RKO (cell line): ENCODE measurements around the gene SPPL2B.

ENCODE experiments used
- DNase-seq: peaks from one replicate; pipeline ENCODE4 v3.0.0-alpha.2; 2016; ENCODE audit warnings: low spot score

Gene SPPL2B

DNA sequence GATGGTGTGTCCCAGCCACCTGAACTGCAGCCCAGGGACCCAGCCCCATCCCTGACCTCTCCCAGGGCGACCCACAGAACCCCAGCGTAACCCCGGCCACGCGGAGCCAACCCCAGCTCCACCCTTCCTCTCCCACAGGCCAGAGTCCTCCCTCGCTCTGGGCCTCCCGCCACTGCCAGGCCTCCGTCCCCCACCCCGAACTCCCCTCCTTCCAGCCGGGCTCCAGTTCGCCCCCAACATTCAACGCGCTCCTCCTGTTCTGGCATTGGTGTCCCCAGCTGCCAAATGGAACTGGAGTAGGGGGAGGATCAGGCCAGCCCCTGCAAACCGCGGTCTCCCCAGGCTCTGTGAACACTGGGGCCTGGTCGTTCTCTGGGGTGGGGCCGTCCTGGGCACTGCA, 28.0 kb upstream of the SPPL2B start:
- DNase-seq: no peak

DNA sequence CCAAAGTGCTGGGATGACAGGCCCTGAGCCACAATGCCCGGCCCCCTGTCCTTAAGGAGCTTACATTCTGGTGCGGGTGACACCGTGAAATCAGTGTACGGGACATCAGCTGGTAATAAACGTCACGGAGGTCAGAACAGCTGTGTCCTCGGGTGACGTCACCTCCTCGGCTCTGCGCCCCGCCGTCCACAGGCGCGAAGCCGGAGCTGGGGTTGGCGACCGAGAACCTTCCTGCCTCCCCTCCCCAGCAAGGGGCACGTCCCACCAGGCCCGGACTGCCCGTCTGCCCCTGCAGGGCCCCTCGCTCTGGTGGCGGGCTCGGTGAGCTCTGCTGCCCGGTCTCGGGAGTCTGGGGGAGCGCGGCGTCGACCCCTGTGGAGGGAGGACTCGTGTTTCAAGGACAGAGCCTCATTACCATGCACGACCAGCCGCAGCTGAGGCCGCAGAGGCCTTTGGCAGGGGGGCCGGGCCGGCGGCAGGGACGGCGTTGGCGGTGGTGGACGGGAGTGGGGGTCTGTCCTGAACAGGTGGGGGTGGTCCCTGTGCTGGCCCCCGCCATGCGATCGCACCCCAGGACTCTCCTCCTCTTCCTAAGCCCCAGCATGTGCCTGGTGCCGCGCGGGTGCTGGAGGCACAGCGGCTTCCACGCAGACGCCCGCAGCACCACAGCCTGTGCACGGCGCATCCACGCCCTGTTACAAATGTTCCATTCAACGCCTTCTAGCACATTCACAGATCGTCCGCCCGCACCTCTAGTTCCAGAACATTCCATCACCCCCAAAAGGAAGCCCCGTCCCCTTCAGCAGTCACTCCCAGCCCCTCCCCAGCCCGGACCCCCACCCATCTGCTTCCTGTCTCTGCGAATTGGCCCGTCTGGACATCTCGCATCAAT, 25.9 kb upstream of the SPPL2B start:
- no peak for DNase-seq

DNA sequence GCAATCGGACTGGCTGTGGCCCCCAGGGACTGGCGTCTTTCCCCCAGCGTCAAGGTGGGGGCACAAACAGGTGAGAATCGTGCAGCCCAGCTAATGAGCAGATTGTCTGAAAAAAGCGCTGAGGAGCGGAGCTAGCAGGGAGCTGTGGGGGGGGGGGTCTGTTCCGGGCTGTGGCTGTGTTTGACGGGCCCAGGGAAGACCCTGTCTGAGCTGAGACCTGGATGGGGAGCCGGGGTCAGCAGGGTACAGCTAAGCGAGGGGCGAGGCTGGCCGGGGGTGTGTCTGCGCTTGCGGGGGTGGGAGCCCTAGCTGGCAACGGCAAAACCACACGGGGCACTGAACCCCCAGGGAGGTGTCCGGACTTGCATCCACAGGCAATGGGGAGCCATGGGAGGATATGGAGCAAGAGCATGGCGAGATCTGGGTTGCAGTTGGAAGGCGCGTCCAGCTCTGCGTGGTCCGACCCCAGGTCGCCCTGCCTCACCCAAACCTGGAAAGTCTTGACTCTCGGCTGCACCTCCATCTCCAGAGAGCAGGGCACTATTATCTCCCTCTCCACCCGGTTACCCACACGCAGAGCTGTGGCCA, 25.2 kb upstream of the SPPL2B start:
- no peak for DNase-seq

DNA sequence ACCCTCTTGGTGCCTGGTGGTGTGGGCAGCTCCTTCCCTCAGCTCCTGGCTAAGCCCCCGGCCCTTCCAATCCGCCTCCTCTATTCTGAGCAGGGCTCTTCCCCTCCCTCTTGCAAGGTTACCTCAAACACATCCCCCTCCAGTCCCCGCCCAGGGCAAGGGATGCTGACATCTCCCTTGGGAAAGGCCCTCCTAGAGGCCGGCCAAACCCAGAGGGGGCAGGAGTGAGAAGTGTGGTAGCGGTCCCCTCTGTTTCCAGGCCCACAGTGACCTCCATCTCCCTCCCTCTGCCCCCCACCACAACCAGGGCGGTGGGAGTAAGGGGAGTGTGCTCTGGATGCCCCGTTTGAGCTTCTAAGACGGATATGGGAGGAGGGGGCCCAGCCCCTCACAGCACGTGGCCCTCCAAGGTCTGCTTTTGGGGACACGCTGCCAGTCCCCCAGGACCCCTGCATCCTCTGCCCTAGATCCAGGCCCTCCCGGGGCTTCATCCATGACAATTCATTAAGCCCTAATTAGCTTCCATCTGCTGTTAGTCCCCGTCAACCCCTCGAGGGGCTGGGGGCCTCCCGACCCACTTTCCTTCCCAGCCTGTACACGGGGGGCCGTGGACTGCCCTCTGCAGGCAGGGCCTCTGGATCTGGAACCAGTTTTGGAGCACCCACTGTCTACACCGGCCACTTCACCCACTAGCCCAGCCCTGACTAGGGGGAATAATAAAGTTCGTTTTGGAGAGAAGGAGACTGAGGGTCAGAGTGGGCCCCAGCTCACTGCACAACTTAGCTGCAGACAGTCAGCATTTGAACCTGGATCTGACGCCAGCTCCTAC, 22.8 kb upstream of the SPPL2B start:
- DNase-seq: no peak

DNA sequence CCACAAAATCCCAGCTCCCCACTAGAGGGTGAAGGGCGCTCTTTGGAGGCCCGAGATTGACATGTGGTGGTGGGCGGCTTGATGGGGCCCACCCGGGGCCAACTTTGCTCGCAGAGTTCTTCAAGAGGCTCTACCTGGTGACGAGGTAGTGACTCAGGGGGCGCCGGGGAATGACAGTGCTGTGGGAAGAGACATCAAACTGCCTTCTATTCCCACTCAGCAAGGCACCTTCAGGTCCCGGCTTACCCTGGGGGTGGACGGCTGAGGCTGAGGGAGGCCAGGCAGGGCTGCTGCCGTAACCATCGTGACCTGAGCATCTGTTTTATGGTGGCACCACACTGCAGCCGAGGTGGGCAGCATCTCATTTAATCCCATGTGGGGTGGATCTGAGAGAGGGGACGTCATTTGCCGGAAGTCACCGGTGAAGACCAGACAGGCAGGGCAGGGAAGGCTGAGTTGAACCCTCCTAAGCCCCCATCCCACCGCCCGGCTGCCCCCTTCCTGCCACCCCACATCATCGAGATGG, 22.1 kb upstream of the SPPL2B start:
- DNase-seq: no peak

DNA sequence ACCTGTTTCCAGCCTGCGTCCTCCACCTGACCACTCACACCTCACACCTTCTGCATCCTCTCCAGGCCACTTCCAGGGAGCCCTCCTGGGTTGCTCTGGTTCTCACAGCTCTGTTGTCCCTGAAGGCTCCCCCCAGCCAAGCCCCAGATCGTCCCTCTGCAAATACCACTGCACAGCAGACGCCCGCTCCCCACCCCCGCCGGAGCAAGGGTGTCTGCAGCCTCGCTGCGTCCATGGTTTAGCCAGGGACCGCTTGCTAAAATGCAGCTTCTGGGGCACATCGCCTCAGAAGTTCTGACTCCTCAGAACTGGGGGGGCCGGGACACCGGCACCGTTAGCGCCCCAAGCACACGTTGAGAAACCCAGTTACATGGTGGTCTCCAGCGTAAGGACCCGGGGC, 21.5 kb upstream of the SPPL2B start:
- DNase-seq: no peak

DNA sequence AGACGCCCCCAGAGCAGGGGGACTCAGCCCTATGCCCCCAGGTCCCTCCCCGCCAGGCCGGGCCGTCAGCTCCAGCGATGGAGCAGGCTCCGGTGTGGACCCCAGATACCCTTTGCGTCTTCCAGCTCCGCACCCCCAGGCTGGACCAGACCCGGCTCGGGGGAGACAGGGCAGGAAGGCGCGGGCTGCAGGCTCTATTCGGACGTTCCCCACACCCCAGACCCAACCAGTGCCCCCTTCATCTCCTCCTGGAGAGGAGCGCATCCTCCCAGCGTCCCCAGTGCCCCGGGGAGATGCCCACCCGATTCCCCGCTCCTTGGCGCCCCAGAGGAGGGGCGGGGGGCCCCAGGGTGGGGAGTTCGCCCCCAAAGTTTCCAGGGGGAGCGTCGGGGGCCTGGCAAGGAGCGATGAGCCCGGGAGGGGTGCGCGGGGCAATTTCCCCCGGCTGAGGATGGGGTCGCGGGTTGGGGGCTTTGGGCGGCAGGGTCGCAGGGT, 20.9 kb upstream of the SPPL2B start:
- DNase-seq: no peak

DNA sequence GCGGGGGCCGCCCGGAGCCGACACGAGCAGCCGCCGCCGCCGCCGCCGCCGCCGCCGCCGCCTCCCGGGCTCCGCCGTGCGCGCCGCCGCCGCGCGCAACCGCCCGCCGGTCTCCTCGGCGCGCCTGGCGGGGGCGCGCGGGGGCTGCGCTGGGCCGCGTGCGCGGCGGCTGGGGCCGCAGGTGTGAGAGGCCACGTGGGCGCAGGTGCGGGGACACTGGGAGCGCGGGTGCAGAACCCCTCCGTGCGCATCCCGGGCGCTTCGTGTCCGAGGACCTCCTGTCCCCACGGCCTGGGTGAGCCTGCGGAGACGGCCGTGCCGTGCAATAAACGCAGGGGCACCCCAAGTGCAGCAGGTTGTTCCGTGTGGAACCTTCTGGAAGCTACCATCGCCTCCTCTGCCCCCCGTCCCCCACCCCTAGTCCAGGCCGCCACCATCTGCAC, 20.3 kb upstream of the SPPL2B start, which contains the start of gene LINGO3:
Gene LINGO3, minus strand, starts transcription at position 41 of the 443 bp plus-strand sequence. CDS start 16,378 bp downstream, outside the sequence.
- no peak for DNase-seq

DNA sequence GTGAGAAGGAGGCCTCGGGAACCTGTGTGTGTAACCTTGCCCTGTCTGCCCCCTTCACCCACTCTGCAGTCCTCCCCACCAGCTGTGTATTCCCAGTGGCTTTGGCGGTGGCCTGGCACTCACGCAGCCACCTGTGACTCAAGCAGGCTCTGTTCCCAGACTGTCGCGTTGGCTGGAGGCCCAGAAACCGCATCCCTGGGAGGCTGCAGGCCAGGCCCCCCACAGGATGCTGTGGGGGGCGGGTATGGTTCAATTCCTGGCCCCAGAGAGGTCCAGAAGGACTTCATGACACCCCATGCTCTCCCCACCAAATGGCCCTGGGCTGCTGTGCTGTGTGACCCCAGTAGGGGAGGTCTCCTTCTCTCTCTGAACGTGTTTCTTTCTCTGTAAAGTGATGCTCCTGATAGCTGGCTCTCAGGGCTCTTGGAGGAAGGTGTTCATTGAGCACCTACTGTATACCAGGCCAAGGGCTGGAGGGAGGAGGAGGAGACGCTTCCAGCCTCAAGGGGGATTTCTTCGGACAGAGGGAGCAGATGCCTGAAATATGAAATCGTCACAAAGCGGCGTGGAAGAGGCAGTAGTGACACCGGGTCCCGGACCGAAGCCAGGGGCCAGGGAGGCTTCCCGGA, 18.6 kb upstream of the SPPL2B start:
- DNase-seq: no peak

DNA sequence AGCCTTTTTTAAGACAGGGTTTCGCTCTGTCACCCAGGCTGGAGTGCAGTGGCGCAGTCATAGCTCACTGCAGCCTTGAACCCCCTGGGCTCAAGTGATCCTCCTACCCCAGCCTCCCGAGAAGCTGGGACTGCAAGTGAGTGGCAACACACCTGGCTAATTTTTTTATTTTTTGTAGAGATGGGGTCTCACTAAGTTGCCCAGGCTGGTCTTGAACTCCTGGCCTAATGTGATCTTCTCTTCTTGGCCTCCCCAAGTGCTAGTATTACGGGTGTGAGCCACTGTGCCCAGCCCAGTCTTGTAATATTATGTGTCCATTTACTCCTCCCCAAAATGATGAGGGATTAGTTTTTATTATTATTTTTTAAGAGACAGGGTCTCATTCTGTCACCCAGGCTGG, 17.4 kb upstream of the SPPL2B start:
- no peak for DNase-seq

DNA sequence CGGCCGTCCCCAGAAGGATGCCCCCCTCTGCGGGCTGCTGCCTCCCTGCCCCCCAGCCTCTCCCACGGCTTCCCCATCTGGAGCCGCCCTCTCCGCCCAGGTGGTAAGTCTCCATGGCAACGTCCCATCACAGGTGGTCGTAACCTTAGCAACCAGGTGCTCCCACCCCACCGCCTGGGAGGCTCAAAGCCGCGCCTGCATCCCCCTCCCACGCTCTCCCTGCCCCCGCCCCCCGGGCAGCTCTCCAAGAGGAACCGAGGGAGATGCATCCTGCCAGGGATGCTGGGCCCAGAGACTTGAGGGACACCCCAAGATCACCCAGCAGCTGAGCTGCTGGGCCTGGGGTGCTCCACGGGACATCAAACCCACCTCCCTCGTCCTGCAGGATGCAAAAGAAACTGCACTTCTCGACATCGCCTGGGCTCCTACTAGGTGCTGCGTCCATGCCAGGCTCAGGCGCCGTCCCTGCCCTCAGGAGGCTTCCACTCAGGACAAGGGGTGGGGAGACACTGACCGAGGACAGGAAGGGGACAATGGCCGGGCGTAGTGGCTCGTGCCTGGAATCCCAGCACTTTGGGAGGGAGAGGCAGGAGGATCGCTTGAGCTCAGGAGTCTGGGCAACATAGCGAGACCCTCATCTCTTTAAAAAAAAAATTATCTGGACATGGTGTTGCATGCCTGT, 15.5 kb upstream of the SPPL2B start:
- no peak for DNase-seq

DNA sequence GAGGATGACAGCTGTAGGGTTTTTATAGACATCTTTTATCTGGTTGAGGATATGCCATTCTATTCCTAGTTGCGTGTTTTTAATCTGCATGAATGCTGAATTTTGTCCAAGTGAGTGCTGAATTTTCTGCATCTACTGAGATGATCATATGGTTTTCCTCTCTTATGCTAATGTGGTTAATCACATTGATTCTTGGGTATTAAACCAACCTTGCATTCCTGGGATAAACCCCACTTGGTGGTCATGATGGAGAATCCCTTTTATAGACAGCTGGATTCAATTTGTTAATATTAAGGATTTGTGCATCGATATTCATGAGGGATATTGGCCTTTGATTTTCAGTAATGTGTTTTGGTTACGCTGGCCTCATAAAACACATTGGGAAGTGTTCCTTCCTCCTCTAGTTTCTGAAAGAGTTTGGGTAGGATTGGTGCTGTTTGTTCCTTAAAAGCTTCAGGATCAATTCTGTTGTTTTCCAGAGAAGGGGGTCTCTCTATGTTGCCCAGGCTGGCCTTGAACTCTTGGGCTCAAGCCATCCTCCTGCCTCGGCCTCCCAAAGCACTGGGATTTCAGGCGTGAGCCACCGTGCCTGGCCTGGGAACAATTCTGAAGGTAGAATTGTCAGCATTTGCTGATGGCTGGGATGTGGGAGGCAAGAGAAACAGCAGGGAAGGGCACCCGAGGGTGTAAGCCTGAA, 13.2 kb upstream of the SPPL2B start:
- no peak for DNase-seq

DNA sequence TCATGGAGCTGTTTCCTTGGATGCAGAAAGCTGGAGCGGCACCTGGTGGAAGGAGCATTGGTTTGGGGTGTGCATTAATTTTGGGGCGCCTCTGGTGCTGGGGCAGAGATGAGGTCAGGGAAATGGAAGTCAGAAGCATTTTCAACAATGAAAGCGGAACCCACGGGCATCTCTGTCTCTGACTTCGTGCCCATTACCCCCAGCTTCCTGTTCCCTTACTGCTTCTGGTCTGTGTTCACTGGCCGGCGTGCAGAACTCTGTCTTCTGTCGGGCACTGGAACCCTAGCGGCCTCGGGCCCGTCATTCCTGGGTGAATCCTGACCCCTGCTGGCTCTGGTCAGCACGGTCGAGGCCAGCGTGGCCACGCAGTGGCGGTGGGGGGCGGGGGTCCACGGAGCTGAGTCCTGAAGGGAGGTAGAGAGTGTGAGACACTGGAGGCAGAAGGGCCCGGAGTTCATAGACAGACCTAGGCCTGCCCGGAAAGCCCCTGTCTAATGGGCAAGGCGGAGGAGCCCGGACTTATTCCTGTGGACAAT, 12.6 kb upstream of the SPPL2B start:
- DNase-seq: no peak

DNA sequence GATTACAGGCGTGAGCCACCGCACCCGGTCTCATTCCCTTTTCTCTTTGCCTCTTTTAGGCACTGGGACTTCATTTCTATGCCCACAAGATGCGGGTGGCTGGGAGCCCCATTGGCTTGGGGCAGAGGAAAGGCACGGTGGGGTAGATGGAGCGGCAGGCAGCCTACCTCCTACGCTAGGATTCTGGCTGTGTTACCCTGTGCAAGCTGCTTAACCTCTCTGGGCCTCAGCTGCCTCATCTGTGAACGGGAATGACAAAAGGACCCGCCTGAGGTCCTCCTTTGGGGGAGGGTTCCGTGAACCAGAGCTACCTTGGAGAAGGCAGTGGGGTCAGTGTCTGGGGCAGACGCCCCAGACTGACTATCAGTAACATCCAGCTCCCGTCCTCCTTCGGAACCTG, 11.2 kb upstream of the SPPL2B start:
- no peak for DNase-seq

DNA sequence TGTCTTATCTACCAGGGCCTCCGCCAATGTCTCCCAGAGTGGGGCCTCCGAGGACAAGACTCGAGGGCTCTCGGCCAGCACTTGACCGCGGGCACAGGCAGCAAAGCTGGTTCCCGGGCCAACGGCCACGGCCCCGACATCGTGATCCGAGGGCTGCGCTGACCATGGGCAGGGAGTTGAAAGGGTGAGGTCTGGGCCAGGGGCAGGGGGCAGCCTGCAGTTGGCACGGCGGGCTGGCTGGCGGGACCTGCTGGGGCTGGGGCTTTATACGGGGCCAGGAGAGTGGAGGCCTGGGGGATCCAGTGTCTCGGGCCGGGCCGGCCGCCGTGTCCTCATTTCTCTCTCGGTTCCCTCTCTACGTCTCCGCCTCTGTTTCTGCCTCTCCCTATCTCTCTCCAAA, 10.7 kb upstream of the SPPL2B start:
- DNase-seq: no peak

DNA sequence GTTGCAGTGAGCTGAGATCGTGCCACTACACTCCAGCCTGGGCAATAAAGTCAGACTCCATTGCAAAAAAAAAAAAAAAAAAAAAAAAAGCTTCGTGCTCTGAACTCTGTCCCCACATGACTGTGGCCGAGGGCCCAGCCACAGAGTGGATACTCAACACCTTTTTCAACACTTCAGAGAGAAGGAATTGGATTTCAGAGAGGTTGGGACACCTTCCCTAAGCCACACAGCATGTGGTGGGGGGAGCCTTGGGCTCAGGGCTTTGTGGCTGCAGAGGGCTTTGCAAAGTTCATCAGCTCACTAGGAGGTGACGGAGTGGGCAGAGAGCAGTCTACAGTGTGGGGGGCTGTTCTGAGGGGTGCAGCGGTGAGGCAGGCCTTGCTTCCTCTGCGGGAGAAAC, 9.6 kb upstream of the SPPL2B start:
- no peak for DNase-seq

DNA sequence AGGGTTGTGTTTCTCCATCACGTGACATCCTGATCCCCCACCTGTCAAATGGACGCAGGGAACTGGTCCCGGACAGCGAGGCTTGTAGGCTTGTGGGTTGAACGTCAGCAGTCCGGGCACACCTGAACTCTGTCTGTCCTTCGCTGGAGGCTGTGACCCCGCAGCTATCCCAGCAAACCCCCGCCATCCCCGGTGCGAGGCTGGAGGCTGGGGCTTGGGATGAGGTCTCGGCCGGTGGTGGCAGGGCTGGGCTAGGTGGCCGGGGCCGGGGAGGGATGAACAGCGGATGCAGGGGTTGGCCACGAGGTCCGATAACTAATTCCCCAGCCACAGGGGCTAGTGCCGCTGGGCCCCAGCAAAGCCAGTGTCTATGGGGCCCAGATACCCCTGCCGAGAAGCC, 8.9 kb upstream of the SPPL2B start:
- no peak for DNase-seq

DNA sequence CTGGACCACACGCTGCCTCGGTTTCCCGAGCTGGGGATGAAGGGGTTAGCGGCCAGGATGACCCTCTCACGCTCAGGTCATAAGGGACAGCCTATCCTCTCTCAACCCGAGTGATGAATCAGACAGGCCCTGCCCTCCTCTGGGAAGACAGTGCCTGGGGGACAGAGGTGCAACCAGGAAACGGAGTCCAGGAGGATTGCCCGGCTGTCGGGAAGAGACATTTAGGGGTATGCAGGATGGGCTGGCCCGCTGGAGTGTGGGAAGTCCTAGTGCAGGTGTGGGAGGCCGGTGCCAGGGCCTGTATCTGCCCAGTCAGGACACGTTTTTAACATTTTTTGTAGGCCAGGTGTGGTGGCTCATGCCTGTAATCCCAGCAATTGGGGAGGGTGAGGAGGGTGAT, 8.4 kb upstream of the SPPL2B start:
- no peak for DNase-seq

DNA sequence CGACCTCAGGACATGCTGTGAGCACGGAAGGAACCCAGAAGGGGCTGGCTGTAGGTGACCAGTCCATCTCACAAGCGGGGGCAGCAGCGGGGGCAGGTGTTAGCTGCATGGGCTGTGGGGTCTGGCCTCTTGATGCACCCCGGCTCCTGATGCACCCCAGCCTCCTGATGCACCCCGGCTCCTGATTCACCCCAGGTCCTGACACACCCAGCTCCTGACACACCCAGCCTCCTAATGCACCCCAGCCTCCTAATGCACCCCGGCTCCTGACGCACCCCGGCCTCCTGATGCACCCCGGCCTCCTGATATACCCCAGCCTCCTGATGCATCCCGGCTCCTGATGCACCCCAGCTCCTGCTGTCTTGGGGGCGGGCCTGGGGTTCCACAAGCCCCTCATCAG, 7.5 kb upstream of the SPPL2B start:
- DNase-seq: no peak

DNA sequence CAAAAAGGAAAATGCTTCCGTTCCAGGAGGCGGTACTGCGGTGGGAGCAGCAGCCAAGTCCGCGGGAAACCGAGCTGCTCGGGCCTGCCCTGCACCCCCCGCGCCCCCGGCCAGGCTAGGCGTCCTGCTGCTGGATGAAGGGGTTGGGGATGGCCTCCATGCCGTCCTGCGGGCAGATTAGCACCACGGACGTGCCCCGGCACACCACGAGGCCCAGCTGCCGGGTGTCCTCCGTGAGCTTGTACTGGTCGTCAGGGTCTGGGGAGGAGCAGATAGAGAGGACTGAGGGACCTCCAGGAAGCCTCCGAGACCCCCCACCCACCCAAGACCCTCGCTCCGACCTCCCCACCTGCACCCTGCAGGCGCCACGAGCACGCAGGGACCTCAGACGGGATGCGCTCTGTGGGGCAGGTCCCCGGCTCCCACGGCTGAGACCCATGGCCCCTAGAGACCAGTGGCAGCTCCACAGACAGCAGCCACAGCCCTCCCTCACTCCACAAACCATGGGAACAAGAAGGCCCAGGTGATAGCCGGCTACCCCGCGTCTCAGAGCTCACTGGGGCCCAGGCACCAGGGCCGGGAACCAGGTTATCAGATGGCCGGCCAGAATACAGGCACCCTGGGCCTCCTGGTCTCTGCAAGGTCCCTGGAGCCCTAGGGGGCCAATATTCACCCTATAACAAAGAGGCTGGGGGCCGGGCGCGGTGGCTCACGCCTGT, 6.8 kb upstream of the SPPL2B start:
- no peak for DNase-seq
